Activated CD8-positive, alpha-beta memory T cell treated with anti-CD3 and anti-CD28 coated beads for 36 hours (primary cell): ENCODE data around the gene ZNF207. TPM values are rescaled to one million over a fixed set of nuclear protein-coding genes. Genes with fewer than 3 reads are reported as not detected.
"Not testable (repeated sequence)": the region's sequence is repeated elsewhere in the genome, so short reads cannot be mapped to it uniquely, and the experiment has no call there.

Source experiments
- CTCF ChIA-PET: fragments of 350-600 bp; sonication (Branson Sonifier 250); formaldehyde crosslinking; loops from one replicate; lab custom pipeline; 2021; ENCODE audit warnings: antibody characterized with exemption; lab: Charles Lee
- POLR2A ChIA-PET: fragments of 350-600 bp; sonication (Branson Sonifier 250); formaldehyde crosslinking; loops from one replicate; lab custom pipeline; 2021; ENCODE audit warnings: antibody characterized with exemption; lab: Charles Lee
- total RNA-seq, 2 experiments: library from RNA; stranded (reverse); gene quantifications; one replicate each; pipeline ENCODE4 v1.2.3, GENCODE V29; 2021

The ZNF207 gene
- total RNA-seq, 2 experiments from 2014 or later, result 201 to 209 TPM

DNA sequence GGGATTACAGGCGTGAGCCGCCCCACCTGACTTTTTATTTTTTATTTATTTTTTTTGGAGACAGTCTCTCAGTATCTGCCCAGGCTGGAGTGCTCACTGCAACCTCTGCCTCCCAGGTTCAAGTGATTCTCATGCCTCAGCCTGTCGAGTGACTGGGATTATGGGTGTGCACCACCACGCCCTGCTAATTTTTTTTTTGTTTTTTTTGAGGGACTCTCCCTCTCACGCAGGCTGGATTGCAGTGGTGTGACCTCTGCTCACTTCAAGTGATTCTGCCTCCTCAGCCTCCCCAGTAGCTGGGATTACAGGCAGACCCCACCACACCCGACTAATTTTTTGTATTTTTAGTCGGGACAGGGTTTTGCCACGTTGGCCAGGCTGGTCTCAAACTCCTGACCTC lies 7.7 kb downstream of the ZNF207 start:
- CTCF ChIA-PET, result no interaction called here
- POLR2A ChIA-PET, result no interaction called here

DNA sequence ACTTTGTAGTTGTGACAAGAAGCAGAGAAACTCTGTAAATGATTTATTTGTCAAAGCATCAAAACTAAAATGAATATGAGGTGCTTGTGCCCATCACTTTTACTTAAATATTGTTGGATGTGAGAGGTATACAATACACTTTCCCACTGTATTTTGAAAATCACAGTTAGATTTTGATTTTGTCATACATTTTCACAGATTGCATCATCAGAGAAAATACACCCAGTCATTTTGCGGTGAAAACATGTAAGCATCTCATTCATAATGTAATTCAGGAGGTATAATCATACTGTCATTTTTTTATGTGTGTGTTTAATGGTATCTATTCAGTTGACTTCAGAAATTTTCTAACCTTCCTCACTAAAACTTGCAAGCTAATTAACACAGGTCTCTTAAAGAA lies 11.3 kb downstream of the ZNF207 start:
- POLR2A ChIA-PET, result no interaction called here
- CTCF ChIA-PET, result interaction anchor here (0.7 kb wide), 1 partner anchor 134 kb away, joined by 3 read pairs; no protein-coding TSS in a partner anchor

DNA sequence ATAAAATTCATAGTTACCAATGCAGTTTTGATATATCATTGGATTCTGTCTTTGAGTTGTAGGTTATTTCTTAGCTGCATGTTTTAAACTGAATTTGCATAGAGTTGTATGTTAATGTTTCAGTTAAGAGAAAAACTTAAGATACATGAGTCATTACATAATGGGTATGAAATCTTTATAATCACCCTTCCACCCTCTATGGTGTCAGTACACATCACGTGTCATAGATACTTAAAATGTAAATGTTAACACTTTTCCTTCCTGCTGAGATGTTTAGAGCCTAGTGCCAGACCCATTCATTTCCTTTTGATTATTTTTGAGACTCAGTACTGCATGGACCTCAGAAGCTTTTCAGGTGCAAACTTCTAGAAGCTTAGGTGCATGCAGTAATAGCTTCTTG lies 20.5 kb downstream of the ZNF207 start:
- ChIA-PET POLR2A (no interaction called here), CTCF (interaction anchor here (0.5 kb wide), 1 partner anchor 19 kb away, joined by 3 read pairs; no protein-coding TSS in a partner anchor)

DNA sequence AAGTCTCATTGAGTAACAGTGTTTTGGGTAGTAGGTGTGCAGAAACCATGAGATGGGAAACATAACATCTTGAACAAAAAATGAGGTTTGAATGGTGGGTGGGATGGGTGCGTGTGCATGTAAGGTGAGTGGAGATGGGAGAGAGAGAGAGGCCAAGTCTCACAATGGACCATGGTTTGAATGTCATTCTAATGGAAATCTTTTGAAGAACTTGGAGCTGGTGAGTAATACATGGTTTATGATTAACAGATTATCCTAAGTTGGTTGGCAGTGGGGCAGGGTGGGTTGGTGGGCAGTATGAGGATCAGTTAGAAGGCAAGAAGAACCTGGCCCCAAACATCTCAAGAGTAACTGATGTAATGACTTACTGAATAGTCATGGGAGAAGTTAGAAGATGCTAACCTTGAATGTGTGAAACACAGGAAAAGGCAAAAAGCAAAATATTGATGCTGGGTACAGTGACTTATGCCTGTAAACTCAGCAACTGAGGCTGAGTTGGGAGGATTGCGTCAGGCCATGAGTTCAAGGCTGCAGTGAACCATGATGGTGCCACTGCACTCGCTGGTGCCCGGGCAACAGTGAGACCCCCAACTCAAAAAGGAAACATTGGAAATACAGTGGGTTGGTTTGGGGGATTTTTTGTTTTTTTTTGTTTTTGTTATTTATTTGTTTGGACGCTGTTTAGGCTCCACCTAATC lies 32.7 kb downstream of the ZNF207 start:
- POLR2A ChIA-PET, result no interaction called here
- CTCF ChIA-PET, result no interaction called here

GRCh38 chr17:32383926-32384434 lies 34.0 kb downstream of the ZNF207 start:
- ChIA-PET POLR2A (interaction anchor here (0.7 to 0.9 kb wide), 2 partner anchors 11 to 15 kb away, joined by 3 read pairs; no protein-coding TSS in a partner anchor), CTCF (interaction anchor here (0.6 kb wide), 1 partner anchor 425 kb away, joined by 3 read pairs; no protein-coding TSS in a partner anchor)

DNA sequence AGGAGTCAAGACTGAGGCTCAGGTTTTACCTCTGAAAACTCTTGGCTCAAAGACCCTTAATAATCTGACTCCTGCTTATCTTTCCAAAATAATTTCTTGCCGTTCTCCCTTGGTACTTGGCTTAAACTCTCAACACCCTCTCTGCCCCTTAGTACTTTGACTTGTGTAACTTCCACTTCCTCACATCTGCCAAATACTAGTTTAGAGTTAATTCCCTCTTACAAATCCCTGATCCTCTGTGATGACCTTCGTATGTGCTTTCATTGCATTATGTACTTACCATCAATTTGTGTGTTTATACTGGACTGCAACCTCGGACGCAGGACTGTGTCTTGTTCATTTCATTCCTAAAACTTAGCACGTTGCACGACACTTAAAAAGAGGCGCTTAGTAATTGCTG lies 35.2 kb downstream of the ZNF207 start:
- POLR2A ChIA-PET, result no interaction called here
- CTCF ChIA-PET, result no interaction called here

- CTCF ChIA-PET, result interaction anchor here (0.7 kb wide), 1 partner anchor 12 kb away, joined by 5 read pairs; no protein-coding TSS in a partner anchor
- POLR2A ChIA-PET, result no interaction called here
These were observed 36.0 kb downstream of the ZNF207 start for GRCh38 chr17:32385971-32386370.

GRCh38 chr17:32386844-32387243 lies 36.9 kb downstream of the ZNF207 start:
- CTCF ChIA-PET, result interaction anchor here (0.6 to 1.5 kb wide), 2 partner anchors 58 to 137 kb away, joined by 3 to 4 read pairs; partner anchors contain the start of gene PSMD11
- POLR2A ChIA-PET, result interaction anchor here (1.0 kb wide), 1 partner anchor 10 kb away, joined by 3 read pairs; no protein-coding TSS in a partner anchor

DNA sequence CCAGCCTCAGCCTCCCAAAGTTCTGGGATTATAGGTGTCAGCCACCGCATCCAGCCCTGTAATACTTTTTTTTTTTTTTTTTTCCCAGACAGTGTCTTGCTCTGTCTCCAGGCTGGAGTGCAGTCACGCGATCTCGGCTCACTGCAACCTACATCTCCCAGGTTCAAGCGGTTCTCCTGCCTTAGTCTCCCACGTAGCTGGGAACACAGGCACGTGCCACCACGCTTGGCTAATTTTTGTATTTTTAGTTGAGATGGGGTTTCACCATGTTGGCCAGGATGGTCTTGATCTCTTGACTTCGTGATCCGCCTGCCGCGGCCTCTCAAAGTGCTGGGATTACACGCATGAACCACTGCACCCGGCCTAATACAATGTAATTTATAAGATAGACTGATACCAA lies 38.2 kb downstream of the ZNF207 start:
- POLR2A ChIA-PET, result not testable (repeated sequence)
- CTCF ChIA-PET, result interaction anchor here (0.7 to 1.5 kb wide), 2 partner anchors 17 to 57 kb away, joined by 3 to 5 read pairs; partner anchors contain the start of gene PSMD11

DNA sequence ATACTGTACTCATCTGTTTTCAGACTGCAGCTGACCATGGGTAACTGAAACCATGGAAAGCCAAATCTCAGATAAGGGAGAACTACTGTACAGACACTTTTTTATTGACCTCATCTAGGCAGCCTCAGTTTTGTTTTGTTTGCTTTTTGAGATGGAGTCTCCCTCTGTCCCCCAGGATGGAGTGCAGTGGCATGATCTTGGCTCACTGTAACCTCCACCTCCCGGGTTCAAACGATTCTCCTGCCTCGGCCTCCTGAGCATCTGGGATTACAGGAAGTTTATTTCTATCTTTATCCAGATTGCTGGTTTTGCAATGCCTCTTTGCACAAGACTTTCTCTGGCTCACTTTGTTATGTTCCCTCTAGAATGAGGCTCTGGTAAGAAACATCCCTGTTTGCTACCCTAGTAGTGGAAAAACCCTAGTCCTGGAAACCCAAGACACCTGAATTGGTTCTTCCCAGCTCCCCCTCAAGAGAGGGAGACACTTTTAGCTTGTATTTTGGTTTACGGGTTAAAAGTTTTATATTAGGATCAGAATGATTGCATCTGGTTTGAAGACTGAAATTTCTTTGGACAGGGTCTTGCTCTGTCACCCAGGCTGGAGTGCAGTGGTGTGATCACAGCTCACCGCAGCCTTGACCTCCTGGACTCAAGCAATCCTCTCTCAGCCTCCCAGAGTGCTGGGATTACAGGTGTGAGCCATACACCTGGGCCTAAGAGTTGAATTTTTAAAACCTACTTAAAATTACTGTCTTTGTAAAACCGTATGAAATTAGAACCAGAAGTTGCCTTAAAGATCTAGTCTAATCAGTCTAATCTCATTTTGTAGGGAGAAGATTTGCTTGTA lies 38.9 kb downstream of the ZNF207 start:
- ChIA-PET CTCF (interaction anchor here (0.7 kb wide), 1 partner anchor 18 kb away, joined by 5 read pairs; no protein-coding TSS in a partner anchor), POLR2A (no interaction called here)

- CTCF ChIA-PET, result no interaction called here
These were observed 43.9 kb downstream of the ZNF207 start for GRCh38 chr17:32393904-32394303.

GRCh38 chr17:32396343-32396742 lies 46.4 kb downstream of the ZNF207 start:
- CTCF ChIA-PET, result no interaction called here
- POLR2A ChIA-PET, result interaction anchor here (0.6 to 0.7 kb wide), 3 partner anchors 9 to 140 kb away, joined by 3 to 4 read pairs (median 4); no protein-coding TSS in a partner anchor

More at GRCh38 chr17:32393904-32394303, 43.9 kb downstream of the ZNF207 start:
- POLR2A ChIA-PET, result no interaction called here

GRCh38 chr17:32398946-32399345 lies 49.0 kb downstream of the ZNF207 start:
- POLR2A ChIA-PET, result interaction anchor here (0.5 kb wide), 1 partner anchor 15 kb away, joined by 3 read pairs; no protein-coding TSS in a partner anchor
- CTCF ChIA-PET, result interaction anchor here (0.5 to 1.1 kb wide), 2 partner anchors 13 to 88 kb away, joined by 4 to 5 read pairs; no protein-coding TSS in a partner anchor

- POLR2A ChIA-PET, result not testable (repeated sequence)
- CTCF ChIA-PET, result interaction anchor here (0.8 kb wide), 1 partner anchor 12 kb away, joined by 4 read pairs; no protein-coding TSS in a partner anchor
These were observed 60.1 kb downstream of the ZNF207 start for GRCh38 chr17:32410085-32410484.

DNA sequence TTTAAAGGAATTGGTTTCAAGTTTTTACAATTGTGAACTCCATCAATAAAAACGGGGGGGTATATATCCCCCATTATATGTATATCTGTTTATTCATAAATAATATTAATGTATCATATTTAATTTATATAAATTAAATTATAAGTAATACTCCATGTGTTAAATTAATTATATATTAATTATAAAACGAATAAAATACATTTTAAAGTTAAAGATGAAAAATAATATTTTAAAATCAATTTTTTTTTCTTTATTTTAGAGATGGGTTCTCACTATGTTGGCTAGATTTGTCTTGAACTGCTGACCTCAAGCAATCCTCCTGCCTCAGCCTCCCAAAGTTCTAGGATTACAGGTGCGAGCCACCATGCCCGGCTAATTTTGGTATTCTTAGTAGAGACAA lies 76.9 kb downstream of the ZNF207 start:
- ChIA-PET POLR2A (no interaction called here), CTCF (no interaction called here)

DNA sequence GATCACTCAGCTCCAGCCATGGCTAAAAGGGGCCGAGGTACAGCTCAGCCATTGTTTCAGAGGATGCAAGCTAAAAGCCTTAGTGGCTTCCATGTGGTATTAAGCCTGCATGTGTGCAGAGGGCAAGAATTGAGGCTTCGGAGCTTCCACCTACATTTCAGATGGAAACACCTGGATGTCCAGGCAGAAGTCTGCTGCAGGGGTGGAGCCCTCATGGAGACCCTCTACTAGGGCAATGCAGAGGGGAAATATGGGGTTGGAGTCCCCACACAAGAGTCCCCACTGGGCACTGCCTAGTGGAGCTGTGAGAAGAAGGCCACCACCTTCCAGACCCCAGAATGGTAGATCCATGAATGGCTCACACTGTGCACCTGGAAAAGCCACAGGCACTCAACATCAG lies 79.6 kb downstream of the ZNF207 start:
- ChIA-PET CTCF (no interaction called here), POLR2A (no interaction called here)
